ENCODE results near the gene PGGT1B. TPM values are rescaled to one million over a fixed set of nuclear protein-coding genes. Genes with fewer than 3 reads are reported as not detected.

The PGGT1B gene
- total and polyA plus RNA-seq, 7 experiments from 2014 or later: 10.3 to 49.1 (median 40.4) TPM

DNA sequence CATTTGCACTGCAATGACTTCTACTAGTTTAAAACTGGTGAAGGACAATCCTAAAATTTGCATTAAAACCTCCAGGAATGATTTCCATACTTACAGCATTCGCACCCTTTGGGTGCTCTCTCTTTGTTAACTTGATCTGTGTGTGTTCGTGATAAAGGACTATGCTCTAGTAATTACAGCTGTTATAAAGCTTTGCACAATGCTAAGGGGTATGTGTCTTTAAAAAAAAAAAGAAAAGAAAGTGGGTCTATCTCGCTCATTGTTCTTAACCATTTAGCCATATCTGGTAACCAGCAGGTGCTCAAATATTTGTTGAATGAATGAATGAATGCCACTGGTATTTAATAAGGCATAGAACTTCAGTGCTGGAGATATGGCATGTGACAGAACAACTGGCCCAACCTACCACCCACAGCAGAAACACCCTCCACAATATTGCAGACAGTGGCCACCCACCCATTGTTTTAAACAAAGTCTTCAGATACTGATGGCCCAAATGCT is 101.7 kb downstream of the PGGT1B start:
- peaks cover 0 to under 1% of the 10 kb centered on the region in 2 donors for H3K27me3 ChIP-seq (ENCODE audit: control insufficient read depth in 2 of 2, insufficient read depth in 2 of 2, low read length in 2 of 2)
- ChIA-PET POLR2A (no interaction called here), CTCF (no interaction called here)
- no peaks in the 10 kb centered on the region for H3K4me1 Mint-ChIP-seq
- no peaks in the 10 kb centered on the region for H3K36me3 Mint-ChIP-seq
- intact Hi-C loops (cut with micrococcal nuclease): no loop called here
- no peak overlapping the region for H3K4me3 ChIP-seq (ENCODE audit: low read length)
- no peaks in the 10 kb centered on the region for H3K4me1 ChIP-seq (ENCODE audit: control insufficient read depth in 2 of 2, insufficient read depth in 2 of 2, low read length in 2 of 2)
- no peak for ATAC-seq
- no peak overlapping the region for H3K27ac Mint-ChIP-seq
- peaks cover 0 to 13% (median 0%) of the 10 kb centered on the region in 11 donors for H3K9me3 Mint-ChIP-seq
- peaks cover 0 to 4% (median 0%) of the 10 kb centered on the region in 3 experiments for H3K9me3 ChIP-seq (ENCODE audit: control insufficient read depth in 2 of 3, low read length in 3 of 3)
- DNase-seq: no peak
- no peaks in the 10 kb centered on the region for H3K36me3 ChIP-seq (ENCODE audit: control insufficient read depth in 2 of 3, insufficient read depth in 3 of 3, low read length in 3 of 3)
- no peak overlapping the region for H3K27ac ChIP-seq (ENCODE audit: low read depth, low read length)
- peaks cover 40 to 70% (median 44%) of the 10 kb centered on the region in 5 donors for H3K27me3 Mint-ChIP-seq
- H3K4me3 Mint-ChIP-seq: no peak overlapping the region

Other genes with a start within 250 kb of the PGGT1B start
- 1 to 10 TPM in 1 of 5 experiments, under 1 TPM in 3, not detected in 1; 0.12 to 2.6 (median 0.32) TPM for gene TRIM36, start 93.0 kb downstream of the PGGT1B start, total RNA-seq
- not detected for gene TRIM36, start 93.0 kb downstream of the PGGT1B start, polyA plus RNA-seq
- 1 to 10 TPM in 4 of 5 experiments, under 1 TPM in 1; 0.51 to 8.5 (median 3.9) TPM for gene CCDC112, start 33.8 kb upstream of the PGGT1B start, total RNA-seq
- 1 to 10 TPM; 2.7 to 3.6 TPM for gene CCDC112, start 33.8 kb upstream of the PGGT1B start, polyA plus RNA-seq

Data from naive thymus-derived CD4-positive, alpha-beta T cell (primary cell).